Right renal pelvis (tissue), 4 donors: ENCODE measurements around the gene TARS3. TPM values are rescaled to one million over a fixed set of nuclear protein-coding genes. Genes with fewer than 3 reads are reported as not detected.

Experiments
- DNase-seq, 4 donors: peaks; one replicate each; pipeline ENCODE4 v3.0.0-alpha.2; 2013; ENCODE audit warnings: low read depth in 4 of 4, low spot score in 3 of 4, missing footprints in 1 of 4
- polyA plus RNA-seq, 4 donors: library from polyadenylated mRNA; unstranded; fragments of 120-200 nt; gene quantifications; one replicate each; pipeline ENCODE4 v1.2.1, GENCODE V29; 2013; ENCODE audit not compliant: insufficient read length in 4 of 4

Gene TARS3
- polyA plus RNA-seq, 4 donors: 18.1 to 22.3 (median 19.7) TPM

- DNase-seq: no peak
Measured at GRCh38 chr15:101707983-101708382, 16.3 kb downstream of the TARS3 start.

GRCh38 chr15:101702077-101702476 is 22.2 kb downstream of the TARS3 start:
- DNase-seq: no peak

GRCh38 chr15:101698314-101698713 is 26.0 kb downstream of the TARS3 start:
- no peak for DNase-seq

GRCh38 chr15:101697488-101697887 is 26.8 kb downstream of the TARS3 start:
- DNase-seq: no peak

- no peak for DNase-seq
Measured at GRCh38 chr15:101696829-101697228, 27.4 kb downstream of the TARS3 start.

GRCh38 chr15:101694261-101694660 is 30.0 kb downstream of the TARS3 start:
- DNase-seq: no peak

- DNase-seq: no peak
Measured at GRCh38 chr15:101692801-101693598, 31.3 kb downstream of the TARS3 start.

GRCh38 chr15:101689901-101690300 is 34.4 kb downstream of the TARS3 start:
- no peak for DNase-seq

GRCh38 chr15:101686718-101687117 is 37.6 kb downstream of the TARS3 start:
- DNase-seq: no peak

GRCh38 chr15:101684877-101685276 is 39.4 kb downstream of the TARS3 start:
- DNase-seq: no peak

GRCh38 chr15:101684384-101684783 is 39.9 kb downstream of the TARS3 start:
- DNase-seq: no peak

GRCh38 chr15:101679806-101680205 is 44.5 kb downstream of the TARS3 start:
- no peak for DNase-seq

GRCh38 chr15:101676921-101677329 is 47.3 kb downstream of the TARS3 start:
- no peak for DNase-seq

- no peak for DNase-seq
Measured at GRCh38 chr15:101675796-101676582, 48.3 kb downstream of the TARS3 start.

GRCh38 chr15:101675015-101675414 is 49.3 kb downstream of the TARS3 start:
- DNase-seq: no peak

GRCh38 chr15:101672298-101672697 is 52.0 kb downstream of the TARS3 start:
- no peak for DNase-seq

- DNase-seq: no peak
Measured at GRCh38 chr15:101669744-101670143, 54.5 kb downstream of the TARS3 start.

- DNase-seq: no peak
Measured at GRCh38 chr15:101667881-101668280, 56.4 kb downstream of the TARS3 start.

- DNase-seq: no peak
Measured at GRCh38 chr15:101664303-101664913, 59.9 kb downstream of the TARS3 start.

- DNase-seq: no peak
Measured at GRCh38 chr15:101662203-101662602, 62.1 kb downstream of the TARS3 start.

GRCh38 chr15:101660005-101660404 is 64.3 kb downstream of the TARS3 start:
- DNase-seq: no peak
